ENCODE results near the gene DNAJB14. TPM values are rescaled to one million over a fixed set of nuclear protein-coding genes. Genes with fewer than 3 reads are reported as not detected.

The DNAJB14 gene
- total and polyA plus RNA-seq, 2 donors (not counting 3 experiments of a cell fraction or from before 2014, with no cell fraction given), result 9.2 to 56.7 TPM

DNA sequence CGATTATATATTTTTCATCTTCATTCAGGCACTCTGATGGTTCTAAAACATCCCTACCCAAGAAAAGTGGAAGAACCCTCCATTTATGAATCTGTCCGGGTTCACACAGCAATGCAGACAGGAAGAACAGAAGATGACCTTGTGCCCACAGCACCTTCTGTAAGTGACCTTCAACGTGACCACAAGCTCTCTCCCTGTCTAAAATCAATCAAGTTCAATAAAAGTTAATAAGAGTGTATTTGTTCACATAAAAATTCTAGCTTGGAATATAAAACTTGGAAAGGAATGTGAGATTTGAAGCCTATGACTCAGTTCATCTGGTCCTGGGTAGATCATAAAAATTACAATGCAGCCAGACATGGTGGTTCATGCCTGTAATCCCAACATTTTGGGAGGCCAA is 93.2 kb downstream of the DNAJB14 start:
- POLR2A ChIA-PET, result no interaction called here
- CTCF ChIA-PET, result no interaction called here
- no peaks in the 10 kb centered on the region for H3K9me1 ChIP-seq (replicated peaks; ENCODE audit: control insufficient read depth, extremely low read depth, insufficient read depth, low read length)

More for the DNA sequence above, 93.2 kb downstream of the DNAJB14 start:
- Histone ChIP-seq H3K4me3 (replicated peaks in 1 of 3; ENCODE audit: insufficient read depth in 1 of 3, low read depth in 1 of 3, low read length in 3 of 3) (no peak overlapping the region), H3K79me2 (ENCODE audit: control insufficient read depth, insufficient read depth, low read length) (no peaks in the 10 kb centered on the region), H3K4me1 (ENCODE audit: control insufficient read depth, extremely low read depth, insufficient read depth, low read length) (no peaks in the 10 kb centered on the region), H3K9ac (replicated peaks; ENCODE audit: extremely low read depth, insufficient read depth, low read length) (no peak overlapping the region), H3K27me3 (ENCODE audit: control insufficient read depth in 2 of 2, insufficient read depth in 2 of 2, low read length in 2 of 2) (peaks cover 0 to 4% of the 10 kb centered on the region in 2 experiments), H2AFZ (ENCODE audit: low read depth, low read length) (no peak overlapping the region), H4K20me1 (replicated peaks; ENCODE audit: control insufficient read depth, extremely low read depth, insufficient read depth, low read length) (no peaks in the 10 kb centered on the region), H3K9me3 (replicated peaks; ENCODE audit: control insufficient read depth, insufficient read depth, low read length) (no peaks in the 10 kb centered on the region), H3K4me2 (ENCODE audit: insufficient read depth, low read length) (no peak overlapping the region), H3K36me3 (ENCODE audit: control insufficient read depth in 2 of 2, extremely low read depth in 1 of 2, insufficient read depth in 2 of 2, low read length in 2 of 2) (no peaks in the 10 kb centered on the region), H3K27ac (ENCODE audit: insufficient read depth, low read depth, low read length) (no peak overlapping the region)
- DNase-seq (ENCODE audit: low read depth, low spot score), result no peak
- intact Hi-C loops (cut with micrococcal nuclease), result no loop called here
- BruUV-seq (replicated peaks), result no TSS peak
- no peak for FAIRE-seq
- no peak for TF ChIP-seq JUN (IDR thresholded peaks at IDR 0.05; ENCODE audit: borderline replicate concordance, insufficient read depth, insufficient read length, low read depth)
- TF ChIP-seq EZH2 (IDR thresholded peaks at IDR 0.05; ENCODE audit: borderline replicate concordance, low read depth, low read length, severe bottlenecking), result no peak
- no peak for TF ChIP-seq POLR2AphosphoS5 (IDR thresholded peaks at IDR 0.05; ENCODE audit: insufficient read depth, low read depth, low read length)
- no peak for TF ChIP-seq GATA2 (IDR thresholded peaks at IDR 0.05; ENCODE audit: insufficient read depth, insufficient read length, low read depth, low read length)
- no peak for TF ChIP-seq POLR2A (IDR thresholded peaks at IDR 0.05; ENCODE audit: low read depth, low read length)
- no peak for TF ChIP-seq FOS (IDR thresholded peaks at IDR 0.05; ENCODE audit: borderline replicate concordance, insufficient read depth, low read length)
- TF ChIP-seq, protein P1, sequence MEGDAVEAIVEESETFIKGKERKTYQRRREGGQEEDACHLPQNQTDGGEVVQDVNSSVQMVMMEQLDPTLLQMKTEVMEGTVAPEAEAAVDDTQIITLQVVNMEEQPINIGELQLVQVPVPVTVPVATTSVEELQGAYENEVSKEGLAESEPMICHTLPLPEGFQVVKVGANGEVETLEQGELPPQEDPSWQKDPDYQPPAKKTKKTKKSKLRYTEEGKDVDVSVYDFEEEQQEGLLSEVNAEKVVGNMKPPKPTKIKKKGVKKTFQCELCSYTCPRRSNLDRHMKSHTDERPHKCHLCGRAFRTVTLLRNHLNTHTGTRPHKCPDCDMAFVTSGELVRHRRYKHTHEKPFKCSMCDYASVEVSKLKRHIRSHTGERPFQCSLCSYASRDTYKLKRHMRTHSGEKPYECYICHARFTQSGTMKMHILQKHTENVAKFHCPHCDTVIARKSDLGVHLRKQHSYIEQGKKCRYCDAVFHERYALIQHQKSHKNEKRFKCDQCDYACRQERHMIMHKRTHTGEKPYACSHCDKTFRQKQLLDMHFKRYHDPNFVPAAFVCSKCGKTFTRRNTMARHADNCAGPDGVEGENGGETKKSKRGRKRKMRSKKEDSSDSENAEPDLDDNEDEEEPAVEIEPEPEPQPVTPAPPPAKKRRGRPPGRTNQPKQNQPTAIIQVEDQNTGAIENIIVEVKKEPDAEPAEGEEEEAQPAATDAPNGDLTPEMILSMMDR (IDR thresholded peaks at IDR 0.05; ENCODE audit: extremely low read depth in 1 of 2, insufficient read depth in 1 of 2, low read depth in 1 of 2, low read length in 2 of 2), result no peak
- no peak for TF ChIP-seq MYC (IDR thresholded peaks at IDR 0.05; ENCODE audit: low read depth, low read length)
- TF ChIP-seq, protein P2, sequence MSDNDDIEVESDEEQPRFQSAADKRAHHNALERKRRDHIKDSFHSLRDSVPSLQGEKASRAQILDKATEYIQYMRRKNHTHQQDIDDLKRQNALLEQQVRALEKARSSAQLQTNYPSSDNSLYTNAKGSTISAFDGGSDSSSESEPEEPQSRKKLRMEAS (IDR thresholded peaks at IDR 0.05; ENCODE audit: insufficient read depth, insufficient read length), result no peak
- dilution Hi-C loops (cut with MboI; ENCODE audit: extremely low pct_ligation_motif_present, low sequenced_read_pairs), result no loop called here

All from endothelial cell of umbilical vein (primary cell).